Smooth muscle cell (in vitro differentiated cells): ENCODE results near the gene ZCCHC3. TPM values are rescaled to one million over a fixed set of nuclear protein-coding genes. Genes with fewer than 3 reads are reported as not detected.

Source experiments
- DNase-seq: peaks from one replicate; lab custom pipeline; 2025; ENCODE audit not compliant: unreplicated experiment; lab: John Stamatoyannopoulos, UW
- H2AFZ ChIP-seq: fragments of 200-600 bp; sonication (generic); 2 replicates; pipeline ENCODE4 v1.6.0; 2016; ENCODE audit warnings: antibody characterized with exemption, low read depth, mild to moderate bottlenecking
- H3F3A ChIP-seq: fragments of 200-600 bp; sonication (generic); 2 replicates; pipeline ENCODE4 v1.6.0; 2017; ENCODE audit warnings: antibody characterized with exemption, low read depth
- H3K27ac ChIP-seq: fragments of 200-600 bp; sonication (generic); 2 replicates; pipeline ENCODE4 v1.5.1; 2016; ENCODE audit warnings: low read depth, mild to moderate bottlenecking
- H3K27me3 ChIP-seq: fragments of 200-600 bp; sonication (generic); 2 replicates; pipeline ENCODE4 v1.6.1; 2016; ENCODE audit warnings: low read depth, mild to moderate bottlenecking
- H3K36me3 ChIP-seq: fragments of 200-600 bp; sonication (generic); 2 replicates; pipeline ENCODE4 v1.5.1; 2016; ENCODE audit warnings: low read depth
- H3K4me1 ChIP-seq: fragments of 200-600 bp; sonication (generic); 2 replicates; pipeline ENCODE4 v1.5.1; 2016; ENCODE audit warnings: low read depth
- H3K4me2 ChIP-seq: fragments of 200-600 bp; sonication (generic); 2 replicates; pipeline ENCODE4 v1.6.0; 2016; ENCODE audit warnings: mild to moderate bottlenecking
- H3K4me3 ChIP-seq: fragments of 200-600 bp; sonication (generic); 2 replicates; pipeline ENCODE4 v1.5.1; 2016; ENCODE audit warnings: mild to moderate bottlenecking
- H3K79me2 ChIP-seq: fragments of 200-600 bp; sonication (generic); 2 replicates; pipeline ENCODE4 v1.6.0; 2016; ENCODE audit warnings: low read depth, mild to moderate bottlenecking
- H3K9ac ChIP-seq: fragments of 200-600 bp; sonication (generic); 2 replicates; pipeline ENCODE4 v1.6.0; 2016; ENCODE audit warnings: low read depth
- H3K9me3 ChIP-seq: fragments of 200-600 bp; sonication (generic); replicated peaks from 2 replicates; pipeline ENCODE4 v1.5.1; 2016; ENCODE audit warnings: low read depth
- H4K20me1 ChIP-seq: fragments of 200-600 bp; sonication (generic); 2 replicates; pipeline ENCODE4 v1.6.0; 2016; ENCODE audit warnings: low read depth
- CTCF ChIP-seq: fragments of 200-600 bp; sonication (generic); IDR thresholded peaks from 2 replicates; pipeline ENCODE4 v1.5.1; 2017; ENCODE audit warnings: borderline replicate concordance, mild to moderate bottlenecking, antibody characterized with exemption; ENCODE audit not compliant: insufficient read depth, poor library complexity, severe bottlenecking
- WGBS: methylation state at CpG from one replicate; pipeline ENCODE4 v1.1.7; 2016; ENCODE audit warnings: low lambda C conversion rate; 5-methylcytosine and 5-hydroxymethylcytosine counted together
- polyA plus RNA-seq: library from polyadenylated mRNA; unstranded; fragments of >200 nt; fragmentation: Nextera tagmentation; extraction: Ambion mirVana; gene quantifications from 2 replicates; pipeline ENCODE4 v1.2.1, GENCODE V29; 2016
- total RNA-seq: library from RNA; depleted of rRNA; stranded (reverse); fragments of >200 nt; gene quantifications from 2 replicates; pipeline ENCODE4 v1.2.3, GENCODE V29; 2014

Gene ZCCHC3
- total and polyA plus RNA-seq, 2 experiments from 2014 or later = 27.7 to 32.4 TPM

DNA sequence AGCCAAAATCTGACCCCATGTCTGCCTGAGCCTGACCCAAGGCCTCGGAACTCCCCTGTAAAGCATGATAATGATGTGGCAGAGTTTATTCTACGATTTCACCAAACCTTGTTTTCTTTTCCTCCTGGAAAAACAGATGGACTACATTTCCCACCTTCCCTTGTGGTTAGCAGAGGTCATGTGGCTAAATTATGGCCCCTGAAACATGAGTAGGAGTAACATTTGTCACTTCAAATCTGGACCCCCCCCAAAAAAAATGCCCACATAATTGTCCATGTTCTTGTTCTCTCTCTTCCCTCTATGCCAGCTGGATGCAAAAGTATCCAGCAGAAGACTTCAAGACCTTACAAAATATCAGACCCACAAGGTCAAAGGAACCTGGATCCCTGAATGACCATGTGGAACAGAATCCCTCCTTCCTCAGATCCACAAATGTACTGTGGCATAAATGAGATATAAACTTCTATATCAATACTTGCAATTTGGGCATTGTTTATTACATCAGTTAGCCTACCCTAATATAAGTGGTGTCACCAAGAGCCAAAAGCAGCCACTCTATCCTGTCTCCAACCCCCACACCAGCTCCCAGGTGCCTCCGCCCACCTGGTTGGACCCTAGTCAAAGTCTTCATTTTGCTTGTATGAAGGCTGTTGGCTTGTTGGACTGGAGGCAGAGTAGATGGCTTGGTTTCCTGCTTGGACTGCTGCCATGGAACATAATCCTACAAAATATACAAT is 8.2 kb upstream of the ZCCHC3 start:
- no peak overlapping the region for H2AFZ ChIP-seq
- DNase-seq = no peak
- TF ChIP-seq CTCF = no peak
- no peaks in the 10 kb centered on the region for H3F3A ChIP-seq
- no peak overlapping the region for H3K27ac ChIP-seq
- no peaks in the 10 kb centered on the region for H3K9me3 ChIP-seq
- no peak overlapping the region for H3K9ac ChIP-seq
- no peaks in the 10 kb centered on the region for H3K36me3 ChIP-seq
- H4K20me1 ChIP-seq = no peaks in the 10 kb centered on the region
- peaks cover 3% of the 10 kb centered on the region for H3K4me1 ChIP-seq
- H3K4me3 ChIP-seq = peak overlapping the region; percentile 72
- H3K27me3 ChIP-seq = no peaks in the 10 kb centered on the region
- 61% methylated on average over 3 of the region's 3 CpGs for WGBS
- H3K4me2 ChIP-seq = peak overlapping the region; percentile 97
- H3K79me2 ChIP-seq = peaks cover 7% of the 10 kb centered on the region

- Histone ChIP-seq H3F3A (no peaks in the 10 kb centered on the region), H3K9ac (peak overlapping the region; percentile 78), H3K9me3 (no peaks in the 10 kb centered on the region), H4K20me1 (no peaks in the 10 kb centered on the region), H3K27me3 (no peaks in the 10 kb centered on the region), H3K4me1 (peaks cover 3% of the 10 kb centered on the region), H2AFZ (peak overlapping the region; percentile 90), H3K4me3 (peak overlapping the region; percentile 72), H3K36me3 (no peaks in the 10 kb centered on the region), H3K27ac (peak overlapping the region; percentile 93), H3K4me2 (peak overlapping the region; percentile 97), H3K79me2 (peaks cover 7% of the 10 kb centered on the region)
- no peak for TF ChIP-seq CTCF
- whole genome bisulfite sequencing = 57% methylated on average over 2 of the region's 2 CpGs
- DNase-seq = no peak
These were observed 7.7 kb upstream of the ZCCHC3 start for GRCh38 chr20:289693-290083.

DNA sequence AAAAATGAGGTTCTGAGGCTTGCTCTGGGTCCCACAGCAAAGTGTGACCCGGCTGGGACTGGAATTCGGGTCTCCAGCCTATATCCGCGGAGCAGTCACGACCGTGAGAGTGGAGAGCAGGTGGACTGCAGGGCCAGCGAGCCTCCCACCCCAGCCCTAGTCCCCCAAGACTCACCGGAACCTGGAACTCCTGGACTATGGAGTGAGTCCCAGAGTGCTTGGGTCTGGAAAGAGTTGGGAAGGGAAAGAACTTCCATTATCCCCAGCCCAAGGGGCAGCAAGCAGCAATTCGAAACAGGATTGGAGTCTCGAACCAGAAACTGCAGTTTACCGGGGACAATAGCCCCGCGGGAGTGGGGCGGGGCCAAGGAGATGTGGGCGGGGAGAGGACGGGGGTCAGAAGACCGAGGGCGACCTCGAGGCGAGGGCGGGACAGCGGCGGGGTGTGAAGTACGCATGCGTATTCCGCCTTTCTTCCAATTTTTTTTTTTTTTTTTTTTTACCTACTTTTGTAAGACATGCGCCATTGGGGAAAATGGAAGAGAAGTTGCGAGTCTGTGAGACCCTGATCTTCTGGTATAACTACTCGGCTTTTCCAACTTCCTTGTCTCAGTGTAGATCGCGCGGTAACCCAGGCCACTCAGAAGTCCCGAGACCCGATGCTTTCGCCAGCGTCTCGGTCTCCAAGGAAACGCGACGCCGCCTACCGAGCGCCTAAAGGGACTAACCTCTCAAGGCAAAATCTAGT is 7.1 kb upstream of the ZCCHC3 start, which contains the start of gene C20orf96:
Gene C20orf96, minus strand, starts transcription at position 667 of the 748 bp plus-strand sequence. Its CDS starts 140 bp downstream, at position 527.
- H3F3A ChIP-seq = no peaks in the 10 kb centered on the region
- WGBS = 2% methylated on average over 43 of the region's 43 CpGs
- H3K4me1 ChIP-seq = peaks cover 3% of the 10 kb centered on the region
- peak within 1 kb of the TSS; percentile 93 for H3K27ac ChIP-seq
- H3K4me2 ChIP-seq = peak within 1 kb of the TSS; percentile 97
- H3K9ac ChIP-seq = peak within 1 kb of the TSS; percentile 78
- H3K79me2 ChIP-seq = peaks cover 7% of the 10 kb centered on the region
- H4K20me1 ChIP-seq = no peaks in the 10 kb centered on the region
- peak; percentile 34 for TF ChIP-seq CTCF
- no peaks in the 10 kb centered on the region for H3K36me3 ChIP-seq
- peak; percentile 65 for DNase-seq
- H3K27me3 ChIP-seq = no peaks in the 10 kb centered on the region
- H3K9me3 ChIP-seq = no peaks in the 10 kb centered on the region
- H3K4me3 ChIP-seq = peak within 1 kb of the TSS; percentile 72
- H2AFZ ChIP-seq = peak within 1 kb of the TSS; percentile 90
